ENCODE measurements around the gene KAT6B.

The KAT6B gene

GRCh38 chr10:74841265-74841973 lies 15.0 kb downstream of the KAT6B start:
- no peak overlapping the region for H3K4me3 ChIP-seq (replicated peaks; ENCODE audit: low read depth, low read length)
- DNase-seq (ENCODE audit: extremely low read depth, low read depth): no peak
- TF ChIP-seq CTCF (IDR thresholded peaks at IDR 0.05; ENCODE audit: low read depth, low read length, missing control alignments): no peak

- no peak for DNase-seq (ENCODE audit: extremely low read depth, low read depth)
- no peak overlapping the region for H3K4me3 ChIP-seq (replicated peaks; ENCODE audit: low read depth, low read length)
- TF ChIP-seq CTCF (IDR thresholded peaks at IDR 0.05; ENCODE audit: low read depth, low read length, missing control alignments): no peak
These were observed 16.0 kb downstream of the KAT6B start for GRCh38 chr10:74842301-74842954.

- TF ChIP-seq CTCF (IDR thresholded peaks at IDR 0.05; ENCODE audit: low read depth, low read length, missing control alignments): no peak
- H3K4me3 ChIP-seq (replicated peaks; ENCODE audit: low read depth, low read length): no peak overlapping the region
These were observed 20.6 kb downstream of the KAT6B start for GRCh38 chr10:74846958-74847357.

GRCh38 chr10:74851831-74852230 lies 25.4 kb downstream of the KAT6B start:
- no peak for TF ChIP-seq CTCF (IDR thresholded peaks at IDR 0.05; ENCODE audit: low read depth, low read length, missing control alignments)
- DNase-seq (ENCODE audit: extremely low read depth, low read depth): no peak
- H3K4me3 ChIP-seq (replicated peaks; ENCODE audit: low read depth, low read length): no peak overlapping the region

More at GRCh38 chr10:74846958-74847357, 20.6 kb downstream of the KAT6B start:
- no peak for DNase-seq (ENCODE audit: extremely low read depth, low read depth)

GRCh38 chr10:74852381-74852780 lies 26.0 kb downstream of the KAT6B start:
- DNase-seq (ENCODE audit: extremely low read depth, low read depth): no peak
- no peak overlapping the region for H3K4me3 ChIP-seq (replicated peaks; ENCODE audit: low read depth, low read length)
- TF ChIP-seq CTCF (IDR thresholded peaks at IDR 0.05; ENCODE audit: low read depth, low read length, missing control alignments): no peak

GRCh38 chr10:74854610-74855009 lies 28.2 kb downstream of the KAT6B start:
- no peak for DNase-seq (ENCODE audit: extremely low read depth, low read depth)
- no peak overlapping the region for H3K4me3 ChIP-seq (replicated peaks; ENCODE audit: low read depth, low read length)
- TF ChIP-seq CTCF (IDR thresholded peaks at IDR 0.05; ENCODE audit: low read depth, low read length, missing control alignments): no peak
